H9 (cell line): ENCODE measurements around the gene SMYD4. TPM values are rescaled to one million over a fixed set of nuclear protein-coding genes. Genes with fewer than 3 reads are reported as not detected.

Experiments
- DNase-seq: peaks from one replicate; pipeline ENCODE4 v3.0.0-alpha.2; 2017
- H2AFZ ChIP-seq: one replicate; pipeline ENCODE4 v1.6.1; 2013; ENCODE audit warnings: mild to moderate bottlenecking, low read length, control low read depth, moderate library complexity
- H2AK5ac ChIP-seq: 2 replicates; pipeline ENCODE4 v1.6.1; 2013; ENCODE audit warnings: low read length, control low read depth, mixed read lengths; ENCODE audit not compliant: insufficient read length
- H2BK120ac ChIP-seq: one replicate; pipeline ENCODE4 v1.6.1; 2013; ENCODE audit warnings: low read depth, mild to moderate bottlenecking, low read length, control low read depth, inconsistent platforms; ENCODE audit not compliant: poor library complexity, severe bottlenecking
- H2BK12ac ChIP-seq: 2 replicates; pipeline ENCODE4 v1.6.1; 2013; ENCODE audit warnings: low read length, control low read depth, mixed read lengths, low read depth; ENCODE audit not compliant: insufficient read length
- H2BK15ac ChIP-seq: 2 replicates; pipeline ENCODE4 v1.6.1; 2013; ENCODE audit warnings: low read depth, low read length, control low read depth
- H2BK20ac ChIP-seq: one replicate; pipeline ENCODE4 v1.6.1; 2013; ENCODE audit warnings: low read depth, mild to moderate bottlenecking, low read length, control low read depth, inconsistent platforms; ENCODE audit not compliant: poor library complexity, severe bottlenecking
- H2BK5ac ChIP-seq: 2 replicates; pipeline ENCODE4 v1.6.1; 2013; ENCODE audit warnings: low read length, control low read depth, mixed read lengths; ENCODE audit not compliant: insufficient read length
- H3K14ac ChIP-seq: 2 replicates; pipeline ENCODE4 v1.6.1; 2013; ENCODE audit warnings: low read length, control low read depth; ENCODE audit not compliant: insufficient read depth
- H3K18ac ChIP-seq: 2 replicates; pipeline ENCODE4 v1.6.1; 2013; ENCODE audit warnings: low read depth, mild to moderate bottlenecking, mixed read lengths, low read length, control low read depth; ENCODE audit not compliant: insufficient read length
- H3K23ac ChIP-seq: 2 replicates; pipeline ENCODE4 v1.6.1; 2013; ENCODE audit warnings: low read length, control low read depth, mixed read lengths, low read depth; ENCODE audit not compliant: insufficient read length
- H3K23me2 ChIP-seq: 2 replicates; pipeline ENCODE4 v1.6.1; 2013; ENCODE audit warnings: low read depth, mild to moderate bottlenecking, mixed read lengths, low read length, control low read depth; ENCODE audit not compliant: insufficient read length, poor library complexity, severe bottlenecking
- H3K27ac ChIP-seq: 2 replicates; pipeline ENCODE4 v1.5.1; 2013; ENCODE audit warnings: low read length, control low read depth, mixed read lengths, low read depth; ENCODE audit not compliant: insufficient read length
- H3K27me3 ChIP-seq: 2 replicates; pipeline ENCODE4 v1.6.1; 2013; ENCODE audit warnings: low read length, control low read depth, inconsistent platforms; ENCODE audit not compliant: insufficient read depth
- H3K4ac ChIP-seq: 2 replicates; pipeline ENCODE4 v1.6.1; 2013; ENCODE audit warnings: low read depth, mild to moderate bottlenecking, control low read depth, inconsistent platforms, low read length, moderate library complexity
- H3K4me1 ChIP-seq: 2 replicates; pipeline ENCODE4 v1.6.1; 2013; ENCODE audit warnings: low read length, control low read depth, inconsistent platforms; ENCODE audit not compliant: insufficient read depth
- H3K4me2 ChIP-seq: 2 replicates; pipeline ENCODE4 v1.6.1; 2013; ENCODE audit warnings: low read length, control low read depth, mixed read lengths; ENCODE audit not compliant: insufficient read length, insufficient read depth
- H3K56ac ChIP-seq: 2 replicates; pipeline ENCODE4 v1.6.1; 2013; ENCODE audit warnings: low read depth, mild to moderate bottlenecking, mixed read lengths, low read length, control low read depth; ENCODE audit not compliant: insufficient read length
- H3K79me1 ChIP-seq: 2 replicates; pipeline ENCODE4 v1.6.1; 2013; ENCODE audit warnings: low read depth, mild to moderate bottlenecking, moderate library complexity, low read length, control low read depth, inconsistent platforms; ENCODE audit not compliant: insufficient read depth, poor library complexity, severe bottlenecking
- H3K79me2 ChIP-seq: 2 replicates; pipeline ENCODE4 v1.6.1; 2013; ENCODE audit warnings: low read length, control low read depth, inconsistent platforms; ENCODE audit not compliant: insufficient read depth
- H3K9ac ChIP-seq: 2 replicates; pipeline ENCODE4 v1.6.1; 2013; ENCODE audit warnings: low read length, control low read depth, mixed read lengths; ENCODE audit not compliant: insufficient read length; ENCODE audit errors: extremely low read depth
- H3K9me3 ChIP-seq: one replicate; pipeline ENCODE4 v1.6.1; 2013; ENCODE audit warnings: low read depth, low read length, inconsistent platforms; ENCODE audit not compliant: control insufficient read depth
- H3T11ph ChIP-seq: one replicate; pipeline ENCODE4 v1.6.1; 2013; ENCODE audit warnings: mild to moderate bottlenecking, low read length, control low read depth, inconsistent platforms
- H4K20me1 ChIP-seq: one replicate; pipeline ENCODE4 v1.6.1; 2013; ENCODE audit not compliant: control insufficient read depth, insufficient read length, insufficient read depth
- H4K5ac ChIP-seq: 2 replicates; pipeline ENCODE4 v1.6.1; 2013; ENCODE audit warnings: low read depth, mild to moderate bottlenecking, mixed read lengths, low read length, control low read depth; ENCODE audit not compliant: insufficient read length
- H4K8ac ChIP-seq: replicated peaks from 2 replicates; pipeline ENCODE4 v1.6.1; 2013; ENCODE audit warnings: low read length, control low read depth, mixed read lengths, low read depth; ENCODE audit not compliant: insufficient read length
- H4K91ac ChIP-seq: 2 replicates; pipeline ENCODE4 v1.6.1; 2013; ENCODE audit warnings: low read depth, mild to moderate bottlenecking, moderate library complexity, mixed read lengths, low read length, control low read depth; ENCODE audit not compliant: insufficient read length
- H3K27ac Mint-ChIP-seq, 3 experiments: 2 replicates in 2 of 3; 3 replicates in 1 of 3; pipeline ENCODE4 v1.8.0; 2020 to 2021; ENCODE audit warnings: mixed read lengths in 3 of 3, mild to moderate bottlenecking in 1 of 3, moderate library complexity in 1 of 3
- H3K27me3 Mint-ChIP-seq: 2 replicates; pipeline ENCODE4 v1.8.0; 2021; ENCODE audit warnings: low read depth, mild to moderate bottlenecking, moderate library complexity, mixed read lengths
- H3K36me3 Mint-ChIP-seq, 3 experiments: 2 replicates in 2 of 3; 3 replicates in 1 of 3; pipeline ENCODE4 v1.8.0; 2020 to 2021; ENCODE audit warnings: low read depth in 3 of 3, mixed read lengths in 3 of 3; ENCODE audit not compliant: insufficient read depth in 1 of 3
- H3K4me1 Mint-ChIP-seq, 2 experiments: 2 replicates each; pipeline ENCODE4 v1.8.0; 2020; ENCODE audit warnings: mixed read lengths in 2 of 2
- H3K4me3 Mint-ChIP-seq, 2 experiments: 2 replicates in 1 of 2; 3 replicates in 1 of 2; pipeline ENCODE4 v1.8.0; 2020 to 2021; ENCODE audit warnings: mild to moderate bottlenecking in 2 of 2, mixed read lengths in 2 of 2, moderate library complexity in 1 of 2
- H3K9me3 Mint-ChIP-seq, 2 experiments: 2 replicates in 1 of 2; 3 replicates in 1 of 2; pipeline ENCODE4 v1.8.0; 2020; ENCODE audit warnings: mild to moderate bottlenecking in 2 of 2, mixed read lengths in 2 of 2, moderate library complexity in 1 of 2
- CTCF ChIP-seq: fragments of 200-600 bp; sonication (generic); conservative IDR thresholded peaks from 3 replicates; pipeline ENCODE4 v1.8.0; 2021; ENCODE audit warnings: antibody characterized with exemption, mild to moderate bottlenecking
- WGBS: extraction: QIAGEN DNeasy Blood & Tissue Kit; methylation state at CpG from one replicate; pipeline ENCODE4 v1.1.7; 2013; ENCODE audit warnings: missing lambda C conversion rate, low lambda C conversion rate, mixed read lengths; ENCODE audit not compliant: insufficient read length; ENCODE audit errors: extremely low coverage; 5-methylcytosine and 5-hydroxymethylcytosine counted together
- total RNA-seq: library from RNA; stranded (reverse); gene quantifications from 2 replicates; pipeline ENCODE4 v1.2.1, GENCODE V29; 2021

SMYD4 gene
- total RNA-seq, 1 experiment from 2014 or later = 28.8 TPM

GRCh38 chr17:1776328-1776727 is 53.4 kb downstream of the SMYD4 start:
- H3K27ac ChIP-seq = no peak overlapping the region
- no peak overlapping the region for H4K5ac ChIP-seq
- no peak overlapping the region for H3K23ac ChIP-seq
- H2BK120ac ChIP-seq = no peak overlapping the region
- no peak overlapping the region for H2BK12ac ChIP-seq
- H3K14ac ChIP-seq = no peak overlapping the region
- H3K4me1 ChIP-seq = no peaks in the 10 kb centered on the region
- no peak for DNase-seq
- Mint-ChIP-seq H3K27ac (peak overlapping the region in 2 of 3 experiments; percentile 12 to 40; a peak in 1 of 7 replicates), H3K4me1 (no peaks in the 10 kb centered on the region; a peak in 1 of 4 replicates), H3K9me3 (no peaks in the 10 kb centered on the region), H3K36me3 (peaks cover 10 to 55% (median 52%) of the 10 kb centered on the region in 3 experiments; a peak in 5 of 7 replicates), H3K4me3 (no peak overlapping the region), H3K27me3 (no peaks in the 10 kb centered on the region; the same call in 1 of the 2 replicates)
- H3K4ac ChIP-seq = no peak overlapping the region
- no peak overlapping the region for H2AFZ ChIP-seq
- H2BK15ac ChIP-seq = no peak overlapping the region
- no peaks in the 10 kb centered on the region for H3K79me1 ChIP-seq
- H2BK20ac ChIP-seq = no peak overlapping the region
- WGBS = no CpG with 5 or more reads among the region's 10 CpGs
- H4K20me1 ChIP-seq = no peaks in the 10 kb centered on the region
- no peaks in the 10 kb centered on the region for H3K79me2 ChIP-seq
- no peak overlapping the region for H3K18ac ChIP-seq
- H3K56ac ChIP-seq = no peak overlapping the region
- H2AK5ac ChIP-seq = no peak overlapping the region
- H4K8ac ChIP-seq = no peak overlapping the region
- TF ChIP-seq CTCF = no peak
- H3T11ph ChIP-seq = no peak overlapping the region
- H2BK5ac ChIP-seq = no peak overlapping the region
- H3K27me3 ChIP-seq = no peaks in the 10 kb centered on the region
- H3K4me2 ChIP-seq = no peak overlapping the region
- no peaks in the 10 kb centered on the region for H3K9me3 ChIP-seq
- H3K9ac ChIP-seq = no peak overlapping the region
- H3K23me2 ChIP-seq = no peaks in the 10 kb centered on the region
- no peak overlapping the region for H4K91ac ChIP-seq
